Heart left ventricle (tissue), 16 donors: ENCODE measurements around the gene GOLPH3L. TPM values are rescaled to one million over a fixed set of nuclear protein-coding genes. Genes with fewer than 3 reads are reported as not detected.

ENCODE experiments used
- ATAC-seq, 4 donors: fragments of 200-7000 bp; cut with Tn5 transposase; one replicate each; pipeline ENCODE4 v1.9.1; 2020 to 2022; ENCODE audit warnings: moderate library complexity in 4 of 4, mild to moderate bottlenecking in 3 of 4, moderate number of reproducible peaks in 1 of 4
- DNase-seq, 5 donors: peaks; one replicate each; pipeline ENCODE4 v3.0.0-alpha.2; 2020
- H3K27ac ChIP-seq, 12 donors: fragments of 200-600 bp; sonication (generic) in 4 of 12; one replicate each; pipeline versions ENCODE4 v1.5.0 to v1.8.0; 2016 to 2022; ENCODE audit warnings: mild to moderate bottlenecking in 2 of 12
- H3K27me3 ChIP-seq, 9 donors: fragments of 200-600 bp; sonication (generic) in 2 of 9; one replicate each; pipeline versions ENCODE4 v1.5.1 to v1.8.0; 2016 to 2022; ENCODE audit warnings: mild to moderate bottlenecking in 3 of 9
- H3K36me3 ChIP-seq, 9 donors: fragments of 200-600 bp; sonication (generic) in 2 of 9; one replicate each; pipeline versions ENCODE4 v1.5.0 to v1.8.0; 2018 to 2022; ENCODE audit warnings: mild to moderate bottlenecking in 2 of 9
- H3K4me1 ChIP-seq, 12 donors: fragments of 200-600 bp; sonication (generic) in 4 of 12; one replicate each; pipeline versions ENCODE4 v1.5.0 to v1.8.0; 2016 to 2022; ENCODE audit warnings: mild to moderate bottlenecking in 3 of 12
- H3K4me3 ChIP-seq, 12 donors: fragments of 200-600 bp; sonication (generic) in 4 of 12; one replicate each; pipeline versions ENCODE4 v1.5.0 to v1.8.0; 2017 to 2022; ENCODE audit warnings: mild to moderate bottlenecking in 9 of 12, moderate library complexity in 4 of 12
- H3K9me3 ChIP-seq, 12 donors: fragments of 200-600 bp; sonication (generic) in 4 of 12; one replicate each; pipeline versions ENCODE4 v1.5.0 to v1.8.0; 2016 to 2022; ENCODE audit warnings: mild to moderate bottlenecking in 1 of 12
- CTCF ChIP-seq, 12 donors: fragments of 200-600 bp; sonication (generic) in 4 of 12; IDR thresholded peaks; one replicate each; pipeline versions ENCODE4 v1.5.0 to v1.8.0; 2018 to 2022; ENCODE audit warnings: antibody characterized with exemption in 12 of 12, mild to moderate bottlenecking in 5 of 12
- POLR2A ChIP-seq, 2 donors: fragments of 450-650 bp; IDR thresholded peaks; one replicate each; pipeline ENCODE4 v1.6.1; 2017; ENCODE audit warnings: antibody characterized with exemption in 2 of 2, mild to moderate bottlenecking in 2 of 2, moderate library complexity in 2 of 2
- WGBS, 4 donors: extraction: QIAGEN DNeasy Blood & Tissue Kit in 2 of 4; methylation state at CpG; one replicate each; pipeline versions ENCODE4 v1.1.5 to v1.1.7; 2013 to 2018; 5-methylcytosine and 5-hydroxymethylcytosine counted together
- intact Hi-C, 10 donors: fragments of 100-400 bp; cut with DNase I; formaldehyde crosslinking; loops; one replicate each; pipeline versions ENCODE4 v1.11.1 to v1.14.2; 2022
- polyA plus RNA-seq, 2 donors: library from polyadenylated mRNA; stranded (reverse); fragments of 200-250 nt; gene quantifications; one replicate each; pipeline ENCODE4 v1.2.3, GENCODE V29; 2013
- total RNA-seq, 9 donors: library from RNA; depleted of rRNA in 2 of 9; stranded (reverse); fragments of >200 nt in 2 of 9; fragmentation: NEBNext Ultra II Directional in 3 of 9; extraction: Animal tissue kit (Norgen Biotek cat#: 25700) in 3 of 9; gene quantifications; one replicate each; pipeline versions ENCODE4 v1.1.0 to v1.2.4, GENCODE V29; 2016 to 2023
- donor health status: ischemic (EF 13 %, LVEDD 7.1; RV severe dilation, severe dysfunction).
- donor health status: healthy with polysubstance abuse.
- donor health status: DM: no; HTN: yes; CAD: no.
- donor health status: DM: no; HTN: no; CAD: no.
- donor health status: ischemic (EF 25% LVEDD 6.9; RV normal size, moderate dysfunction).
- donor health status: ischemic (EF 25% LVEDD 5.7; RV mildly dilated, moderate dysfunction).
- donor health status: healthy.
- donor health status: DM: yes; HTN: yes; CAD: no.
- donor health status: ischemic (EF 35%, LVEDD 5.7; RV mildly dilated, moderate dysfunction).
- donor health status: nonischemic (EF 11% LVEDD 7.7; RV severe dilation, severe dysfunction).
- donor health status: DM: yes; HTN: yes; CAD: no.
- donor health status: PGD.
- donor health status: ischemic (EF 29% LVEDD 5.4; RV normal size, mild dysfunction).
- donor health status: nonischemic (EF 23%, LVEDD 6.1; RV moderate dilation, normal function).

The GOLPH3L gene
- total and polyA plus RNA-seq, 11 donors = 5.5 to 22.1 (median 14.4) TPM

- DNase-seq (no peak), ATAC-seq (no peak)
- peaks cover 15 to 84% (median 52%) of the 10 kb centered on the region in 12 donors for H3K4me1 ChIP-seq
- H3K36me3 ChIP-seq = peaks cover 0 to 47% (median 35%) of the 10 kb centered on the region in 9 donors
- TF ChIP-seq POLR2A (IDR thresholded peaks at IDR 0.05) = no peak
- TF ChIP-seq CTCF (IDR thresholded peaks at IDR 0.05) = no peak
- no peaks in the 10 kb centered on the region for H3K27me3 ChIP-seq
- no peaks in the 10 kb centered on the region for H3K9me3 ChIP-seq
- peak overlapping the region in 4 of 12 donors; percentile 33 to 99 (median 90) for H3K27ac ChIP-seq
- H3K4me3 ChIP-seq = no peak overlapping the region
- intact Hi-C loops = loop anchor here in 1 of 10 donors (5.0 kb wide), 1 partner anchor 38 kb away; the partner anchor contains the start of gene MCL1
- WGBS, 4 donors = 90 to 96% (median 95%) methylated on average over 12 of the region's 12 CpGs
Observed at GRCh38 chr1:150615346-150616201, 81.4 kb downstream of the GOLPH3L start.

GRCh38 chr1:150613061-150613920 lies 83.7 kb downstream of the GOLPH3L start:
- ATAC-seq = peak; percentile 50 to 83 (median 78)
- intact Hi-C loops = loop anchor here in 3 of 10 donors (2.0 kb wide), 1 partner anchor 34 kb away; the partner anchor contains the start of gene MCL1 (in 3 of the 3)
- Histone ChIP-seq H3K4me1 (peaks cover 10 to 82% (median 46%) of the 10 kb centered on the region in 12 donors), H3K36me3 (peaks cover 0 to 26% (median 18%) of the 10 kb centered on the region in 9 donors), H3K4me3 (peak overlapping the region in 4 of 12 donors; percentile 6 to 33 (median 12)), H3K9me3 (no peaks in the 10 kb centered on the region), H3K27me3 (no peaks in the 10 kb centered on the region), H3K27ac (peak overlapping the region; percentile 69 to 99 (median 85))
- peak in 3 of 5 donors; percentile 46 to 51 (median 51) for DNase-seq
- no peak for TF ChIP-seq CTCF (IDR thresholded peaks at IDR 0.05)
- peak in 1 of 2 donors; percentile 32 for TF ChIP-seq POLR2A (IDR thresholded peaks at IDR 0.05)
- 47 to 65% (median 55%) methylated on average over 12 of the region's 12 CpGs for WGBS, 4 donors

GRCh38 chr1:150612014-150612345 lies 85.0 kb downstream of the GOLPH3L start:
- no peak for DNase-seq
- H3K27me3 ChIP-seq = no peaks in the 10 kb centered on the region
- no peaks in the 10 kb centered on the region for H3K9me3 ChIP-seq
- TF ChIP-seq POLR2A (IDR thresholded peaks at IDR 0.05) = no peak
- no peak for TF ChIP-seq CTCF (IDR thresholded peaks at IDR 0.05)
- intact Hi-C loops = loop anchor here in 3 of 10 donors (2.0 kb wide), 1 partner anchor 33 kb away; the partner anchor contains the start of gene MCL1 (in 3 of the 3)
- WGBS, 4 donors = 96 to 99% (median 97%) methylated on average over 3 of the region's 3 CpGs
- no peak for ATAC-seq
- H3K36me3 ChIP-seq = peaks cover 0 to 15% (median 12%) of the 10 kb centered on the region in 9 donors
- peak overlapping the region in 1 of 12 donors; percentile 33 for H3K4me3 ChIP-seq
- peaks cover 10 to 81% (median 46%) of the 10 kb centered on the region in 12 donors for H3K4me1 ChIP-seq
- H3K27ac ChIP-seq = peak overlapping the region; percentile 69 to 99 (median 85)
